Lower leg skin (tissue), 4 donors: ENCODE results near the gene OTOGL. TPM values are rescaled to one million over a fixed set of nuclear protein-coding genes. Genes with fewer than 3 reads are reported as not detected.

Source experiments
- DNase-seq, 2 donors: peaks; one replicate each; pipeline ENCODE4 v3.0.0-alpha.2; 2019; ENCODE audit warnings: low spot score in 2 of 2
- H3K4me3 ChIP-seq: fragments of 200-600 bp; sonication (generic); 2 replicates; pipeline ENCODE4 v1.5.1; 2017; ENCODE audit warnings: mild to moderate bottlenecking, low read depth; ENCODE audit not compliant: poor library complexity, severe bottlenecking
- POLR2A ChIP-seq, 2 donors: fragments of 450-650 bp; IDR thresholded peaks; one replicate each; pipeline ENCODE4 v1.6.1; 2016 to 2017; ENCODE audit warnings: antibody characterized with exemption in 2 of 2, mild to moderate bottlenecking in 1 of 2, moderate library complexity in 1 of 2
- WGBS, 2 donors: methylation state at CpG; one replicate each; pipeline ENCODE4 v1.1.5; 2018; 5-methylcytosine and 5-hydroxymethylcytosine counted together
- intact Hi-C: fragments of 100-400 bp; cut with DNase I; formaldehyde crosslinking; loops from one replicate; pipeline ENCODE4 v1.15.0; 2023; ENCODE audit warnings: low total_unique reads
- total RNA-seq, 4 donors: library from RNA; depleted of rRNA; stranded (reverse); fragments of >200 nt; gene quantifications; one replicate each; pipeline ENCODE4 v1.1.0, GENCODE V29; 2016
- TF ChIP-seq, protein P1 (sequence below), 3 donors: fragments of 450-650 bp; IDR thresholded peaks; one replicate each; pipeline ENCODE4 v1.5.1; 2016; ENCODE audit warnings: antibody characterized with exemption in 3 of 3, mild to moderate bottlenecking in 3 of 3, moderate library complexity in 2 of 3

Gene OTOGL
- total RNA-seq, 4 donors from 2014 or later, result 0.06 to 0.56 (median 0.12) TPM

DNA sequence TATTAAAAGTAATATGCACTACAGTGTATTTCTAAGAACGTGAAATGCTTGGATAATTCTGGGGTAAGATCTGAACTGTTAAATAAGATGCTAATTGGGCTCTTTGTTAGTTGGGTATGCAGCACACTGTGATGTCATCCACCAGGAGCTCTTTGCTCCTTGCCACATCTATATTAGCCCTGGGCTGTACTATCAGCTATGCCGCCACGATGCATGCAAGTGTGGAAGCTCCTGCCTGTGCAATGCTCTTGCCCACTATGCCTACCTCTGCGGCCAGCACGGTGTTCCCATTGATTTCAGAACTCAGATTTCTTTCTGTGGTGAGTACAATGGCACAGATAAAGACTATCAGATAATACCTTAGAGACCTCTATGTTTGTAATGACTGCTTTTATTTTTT lies 165.6 kb downstream of the OTOGL start:
- TF ChIP-seq, protein P1, sequence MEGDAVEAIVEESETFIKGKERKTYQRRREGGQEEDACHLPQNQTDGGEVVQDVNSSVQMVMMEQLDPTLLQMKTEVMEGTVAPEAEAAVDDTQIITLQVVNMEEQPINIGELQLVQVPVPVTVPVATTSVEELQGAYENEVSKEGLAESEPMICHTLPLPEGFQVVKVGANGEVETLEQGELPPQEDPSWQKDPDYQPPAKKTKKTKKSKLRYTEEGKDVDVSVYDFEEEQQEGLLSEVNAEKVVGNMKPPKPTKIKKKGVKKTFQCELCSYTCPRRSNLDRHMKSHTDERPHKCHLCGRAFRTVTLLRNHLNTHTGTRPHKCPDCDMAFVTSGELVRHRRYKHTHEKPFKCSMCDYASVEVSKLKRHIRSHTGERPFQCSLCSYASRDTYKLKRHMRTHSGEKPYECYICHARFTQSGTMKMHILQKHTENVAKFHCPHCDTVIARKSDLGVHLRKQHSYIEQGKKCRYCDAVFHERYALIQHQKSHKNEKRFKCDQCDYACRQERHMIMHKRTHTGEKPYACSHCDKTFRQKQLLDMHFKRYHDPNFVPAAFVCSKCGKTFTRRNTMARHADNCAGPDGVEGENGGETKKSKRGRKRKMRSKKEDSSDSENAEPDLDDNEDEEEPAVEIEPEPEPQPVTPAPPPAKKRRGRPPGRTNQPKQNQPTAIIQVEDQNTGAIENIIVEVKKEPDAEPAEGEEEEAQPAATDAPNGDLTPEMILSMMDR (IDR thresholded peaks at IDR 0.05), result no peak
- no peak for TF ChIP-seq POLR2A (IDR thresholded peaks at IDR 0.05)
- intact Hi-C loops, result loop anchor here (10.0 kb wide), 1 partner anchor 60 kb away; no protein-coding TSS in a partner anchor
- WGBS, 2 donors, result 91 to 92% methylated on average over 5 of the region's 5 CpGs
- H3K4me3 ChIP-seq, result no peak overlapping the region
- no peak for DNase-seq

GRCh38 chr12:80268924-80269749 lies 169.8 kb downstream of the OTOGL start:
- TF ChIP-seq, protein P1 (IDR thresholded peaks at IDR 0.05), result no peak
- no peak overlapping the region for H3K4me3 ChIP-seq
- intact Hi-C loops, result loop anchor here (10.0 kb wide), 1 partner anchor 64 kb away; no protein-coding TSS in a partner anchor
- no peak for DNase-seq

GRCh38 chr12:80269803-80270552 lies 170.6 kb downstream of the OTOGL start:
- H3K4me3 ChIP-seq, result no peak overlapping the region
- WGBS, 2 donors, result 28 to 29% methylated on average over 5 of the region's 5 CpGs
- no peak for DNase-seq
- TF ChIP-seq, protein P1 (IDR thresholded peaks at IDR 0.05), result no peak
- no peak for TF ChIP-seq POLR2A (IDR thresholded peaks at IDR 0.05)
- intact Hi-C loops, result loop anchor here (10.0 kb wide), 1 partner anchor 65 kb away; no protein-coding TSS in a partner anchor

GRCh38 chr12:80271780-80272179 lies 172.4 kb downstream of the OTOGL start:
- intact Hi-C loops, result no loop called here
- TF ChIP-seq POLR2A (IDR thresholded peaks at IDR 0.05), result no peak
- TF ChIP-seq, protein P1 (IDR thresholded peaks at IDR 0.05), result no peak
- no peak for DNase-seq
- H3K4me3 ChIP-seq, result no peak overlapping the region

GRCh38 chr12:80272387-80272915 lies 173.1 kb downstream of the OTOGL start:
- WGBS, 2 donors, result 62 to 63% methylated on average over 3 of the region's 3 CpGs

More at GRCh38 chr12:80272387-80272915, 173.1 kb downstream of the OTOGL start:
- H3K4me3 ChIP-seq, result no peak overlapping the region
- DNase-seq, result no peak
- TF ChIP-seq POLR2A (IDR thresholded peaks at IDR 0.05), result no peak
- TF ChIP-seq, protein P1 (IDR thresholded peaks at IDR 0.05), result no peak
- intact Hi-C loops, result no loop called here
